Glutamatergic neuron (in vitro differentiated cells): Measurements from ENCODE around the gene DOCK10. TPM values are rescaled to one million over a fixed set of nuclear protein-coding genes. Genes with fewer than 3 reads are reported as not detected.
"Not testable (repeated sequence)": the region's sequence is repeated elsewhere in the genome, so short reads cannot be mapped to it uniquely, and the experiment has no call there.

Source experiments
- DNase-seq: peaks from one replicate; pipeline ENCODE4 v3.0.0; 2022
- H3K27ac Mint-ChIP-seq: one replicate; pipeline ENCODE4 v1.8.0; 2020; ENCODE audit warnings: mild to moderate bottlenecking, mixed read lengths, inconsistent platforms; ENCODE audit not compliant: unreplicated experiment
- H3K27me3 Mint-ChIP-seq: one replicate; pipeline ENCODE4 v1.8.0; 2020; ENCODE audit warnings: mild to moderate bottlenecking, moderate library complexity, mixed read lengths, inconsistent platforms; ENCODE audit not compliant: unreplicated experiment
- H3K36me3 Mint-ChIP-seq: one replicate; pipeline ENCODE4 v1.8.0; 2020; ENCODE audit warnings: mild to moderate bottlenecking, mixed read lengths, inconsistent platforms; ENCODE audit not compliant: unreplicated experiment
- H3K4me1 Mint-ChIP-seq: one replicate; pipeline ENCODE4 v1.8.0; 2020; ENCODE audit warnings: mild to moderate bottlenecking, low read depth, mixed read lengths, inconsistent platforms; ENCODE audit not compliant: unreplicated experiment
- H3K4me3 Mint-ChIP-seq: one replicate; pipeline ENCODE4 v1.8.0; 2020; ENCODE audit warnings: mild to moderate bottlenecking, mixed read lengths, inconsistent platforms; ENCODE audit not compliant: unreplicated experiment
- H3K9me3 Mint-ChIP-seq: one replicate; pipeline ENCODE4 v1.8.0; 2020; ENCODE audit warnings: mild to moderate bottlenecking, moderate library complexity, mixed read lengths, inconsistent platforms; ENCODE audit not compliant: unreplicated experiment
- total RNA-seq: library from RNA; stranded (reverse); fragmentation: NEBNext Ultra II Directional; extraction: Animal tissue kit (Norgen Biotek cat#: 25700); gene quantifications from one replicate; pipeline ENCODE4 v1.2.1, GENCODE V29; 2021; ENCODE audit not compliant: unreplicated experiment
- TF ChIP-seq, protein P1 (sequence below): fragments of 200-600 bp; sonication (generic); IDR thresholded peaks from one replicate; pipeline ENCODE4 v1.5.0; 2021; ENCODE audit not compliant: partially characterized antibody, unreplicated experiment

The DOCK10 gene
- total RNA-seq, 1 donor from 2014 or later: 1.1 TPM

DNA sequence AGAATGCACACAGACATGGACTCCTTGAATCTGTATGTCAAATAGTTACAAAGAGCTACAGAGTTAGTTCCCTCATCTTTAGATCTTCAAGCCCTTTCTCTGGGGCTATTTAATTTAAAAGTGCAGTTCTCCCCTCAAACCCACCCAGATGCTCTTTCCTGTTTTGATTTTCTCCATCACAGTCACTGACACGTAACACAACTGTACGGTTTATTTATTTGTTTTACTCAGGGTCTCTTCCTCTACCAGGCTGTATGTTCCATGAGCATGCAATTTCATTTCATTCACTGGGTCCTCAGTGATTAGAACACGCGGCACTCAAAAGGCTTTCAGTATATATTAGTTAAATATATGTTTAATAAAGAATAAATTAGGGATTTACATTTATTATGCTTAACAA lies 94.7 kb downstream of the DOCK10 start:
- Mint-ChIP-seq H3K4me1 (peaks cover 10% of the 10 kb centered on the region), H3K9me3 (no peaks in the 10 kb centered on the region), H3K36me3 (no peaks in the 10 kb centered on the region), H3K4me3 (no peak overlapping the region), H3K27me3 (no peaks in the 10 kb centered on the region), H3K27ac (no peak overlapping the region)
- no peak for DNase-seq
- TF ChIP-seq, protein P1, sequence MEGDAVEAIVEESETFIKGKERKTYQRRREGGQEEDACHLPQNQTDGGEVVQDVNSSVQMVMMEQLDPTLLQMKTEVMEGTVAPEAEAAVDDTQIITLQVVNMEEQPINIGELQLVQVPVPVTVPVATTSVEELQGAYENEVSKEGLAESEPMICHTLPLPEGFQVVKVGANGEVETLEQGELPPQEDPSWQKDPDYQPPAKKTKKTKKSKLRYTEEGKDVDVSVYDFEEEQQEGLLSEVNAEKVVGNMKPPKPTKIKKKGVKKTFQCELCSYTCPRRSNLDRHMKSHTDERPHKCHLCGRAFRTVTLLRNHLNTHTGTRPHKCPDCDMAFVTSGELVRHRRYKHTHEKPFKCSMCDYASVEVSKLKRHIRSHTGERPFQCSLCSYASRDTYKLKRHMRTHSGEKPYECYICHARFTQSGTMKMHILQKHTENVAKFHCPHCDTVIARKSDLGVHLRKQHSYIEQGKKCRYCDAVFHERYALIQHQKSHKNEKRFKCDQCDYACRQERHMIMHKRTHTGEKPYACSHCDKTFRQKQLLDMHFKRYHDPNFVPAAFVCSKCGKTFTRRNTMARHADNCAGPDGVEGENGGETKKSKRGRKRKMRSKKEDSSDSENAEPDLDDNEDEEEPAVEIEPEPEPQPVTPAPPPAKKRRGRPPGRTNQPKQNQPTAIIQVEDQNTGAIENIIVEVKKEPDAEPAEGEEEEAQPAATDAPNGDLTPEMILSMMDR: no peak

DNA sequence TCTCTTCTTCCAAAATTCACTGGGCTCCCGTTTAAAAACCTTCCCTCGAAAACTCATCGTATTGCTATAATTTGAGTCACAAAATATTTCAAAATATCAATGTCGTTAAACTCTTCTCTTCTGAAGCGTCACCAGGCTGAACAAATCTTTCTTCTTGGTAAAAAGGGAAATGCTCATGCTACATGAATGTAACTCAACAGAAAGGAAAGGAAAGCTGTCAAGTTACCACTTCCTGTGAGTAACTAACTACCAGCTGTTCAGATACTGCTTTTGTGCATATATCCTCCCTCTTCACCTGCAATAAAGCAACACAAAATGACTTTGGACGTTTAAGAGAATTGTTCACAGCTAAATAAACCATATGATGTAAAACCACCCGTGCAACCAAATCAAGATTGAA lies 95.4 kb downstream of the DOCK10 start:
- Mint-ChIP-seq H3K27ac (no peak overlapping the region), H3K4me3 (no peak overlapping the region), H3K9me3 (no peaks in the 10 kb centered on the region), H3K4me1 (peaks cover 10% of the 10 kb centered on the region), H3K36me3 (no peaks in the 10 kb centered on the region), H3K27me3 (no peaks in the 10 kb centered on the region)
- no peak for DNase-seq
- TF ChIP-seq, protein P1: no peak

DNA sequence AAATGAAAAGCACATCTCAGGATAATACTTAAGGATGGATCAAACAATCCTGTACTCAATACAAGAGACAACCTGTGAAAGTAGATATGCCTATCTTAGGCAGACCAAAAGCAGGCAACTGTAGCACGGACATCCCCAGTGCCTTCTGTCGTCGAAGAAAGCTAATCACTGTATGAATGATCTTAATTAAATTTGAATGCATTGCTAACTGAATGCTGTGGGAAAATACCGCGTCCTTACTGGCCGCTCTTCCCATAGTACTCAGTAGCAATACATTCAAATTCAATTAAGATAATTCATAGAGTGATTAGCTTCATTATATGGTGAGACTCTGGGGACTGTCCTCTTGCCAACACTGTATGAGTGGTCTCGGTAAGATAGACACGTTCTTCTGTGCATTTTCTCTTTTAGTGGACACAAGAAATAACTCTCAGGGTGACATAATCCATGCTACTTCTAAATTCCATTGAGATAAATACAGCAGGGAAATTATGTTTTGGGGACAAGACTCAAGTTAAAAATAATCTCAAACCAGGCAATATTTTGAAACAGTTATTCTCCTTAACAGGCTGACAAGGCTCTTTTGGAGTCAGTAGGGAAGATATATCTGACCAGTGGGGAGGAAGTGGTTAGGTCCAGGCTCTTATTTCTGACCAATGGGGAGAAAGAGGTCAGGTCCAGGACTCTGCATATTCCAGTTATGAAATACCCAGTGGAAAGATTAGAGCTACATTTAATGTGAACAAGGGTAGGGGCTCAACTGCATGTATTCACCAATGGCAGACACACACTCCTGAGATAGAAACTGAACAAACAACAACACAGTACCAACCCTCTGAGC lies 97.3 kb downstream of the DOCK10 start:
- TF ChIP-seq, protein P1: no peak

DNA sequence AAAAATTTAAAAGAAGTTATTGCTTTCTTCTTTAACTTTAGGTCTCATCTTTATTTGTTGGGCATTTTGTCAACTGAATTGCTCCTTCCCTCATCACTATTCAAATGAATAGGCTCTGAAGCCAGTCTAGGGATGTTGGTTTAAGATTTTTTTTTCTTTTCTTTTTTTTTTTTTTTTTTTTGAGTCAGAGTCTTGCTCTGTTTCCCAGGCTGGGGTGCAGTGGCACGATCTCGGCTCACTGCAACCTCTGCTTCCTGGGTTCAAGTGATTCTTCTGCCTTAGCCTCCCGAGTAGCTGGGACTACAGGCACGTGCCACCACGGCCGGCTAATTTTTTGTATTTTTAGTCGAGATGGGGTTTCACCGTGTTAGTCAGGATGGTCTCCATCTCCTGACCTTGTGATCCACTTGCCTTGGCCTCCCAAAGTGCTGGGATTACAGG lies 98.6 kb downstream of the DOCK10 start:
- not testable (repeated sequence) for H3K4me3 Mint-ChIP-seq, DNase-seq, H3K27ac Mint-ChIP-seq, H3K9me3 Mint-ChIP-seq, H3K27me3 Mint-ChIP-seq, H3K36me3 Mint-ChIP-seq
- H3K4me1 Mint-ChIP-seq: peaks cover 17% of the 10 kb centered on the region

More for the DNA sequence above, 97.3 kb downstream of the DOCK10 start:
- Mint-ChIP-seq H3K4me1 (peaks cover 10% of the 10 kb centered on the region), H3K9me3 (no peaks in the 10 kb centered on the region), H3K36me3 (no peaks in the 10 kb centered on the region), H3K4me3 (no peak overlapping the region), H3K27me3 (no peaks in the 10 kb centered on the region), H3K27ac (no peak overlapping the region)
- DNase-seq: no peak

DNA sequence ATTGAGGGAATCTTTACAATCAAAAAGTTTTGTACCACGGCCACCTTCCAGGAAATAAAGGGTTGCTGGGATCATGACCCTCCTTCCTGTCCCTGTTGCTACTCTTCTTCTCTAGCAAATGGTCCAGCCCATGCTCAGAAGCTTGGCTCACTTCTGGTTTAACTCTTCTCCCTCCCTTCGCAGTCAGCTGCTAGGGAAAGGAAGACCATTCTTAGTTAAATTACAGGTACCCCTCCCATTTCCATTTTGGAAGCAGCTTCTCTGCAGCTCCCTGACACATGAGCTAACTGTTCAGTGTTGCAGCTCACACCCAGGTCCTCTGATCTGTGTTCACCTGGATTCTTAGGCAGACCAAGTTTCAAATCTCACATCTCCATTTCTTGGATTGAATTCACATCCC lies 100.3 kb downstream of the DOCK10 start:
- Mint-ChIP-seq H3K4me1 (peaks cover 24% of the 10 kb centered on the region), H3K9me3 (no peaks in the 10 kb centered on the region), H3K36me3 (no peaks in the 10 kb centered on the region), H3K4me3 (no peak overlapping the region), H3K27ac (no peak overlapping the region), H3K27me3 (peaks cover 2% of the 10 kb centered on the region)
- TF ChIP-seq, protein P1: no peak
- no peak for DNase-seq
